Stomach smooth muscle (tissue), 2 donors: Measurements from ENCODE around the gene VSTM2L.

Experiments used
- H3K27ac ChIP-seq: one replicate; pipeline ENCODE4 v1.7.0; 2013; ENCODE audit warnings: mild to moderate bottlenecking, low read length, inconsistent platforms
- H3K27me3 ChIP-seq, 2 donors: one replicate each; pipeline ENCODE4 v1.7.0; 2013; ENCODE audit warnings: low read length in 2 of 2; ENCODE audit not compliant: insufficient read depth in 2 of 2, control insufficient read depth in 1 of 2
- H3K36me3 ChIP-seq, 2 donors: one replicate each; pipeline ENCODE4 v1.7.0; 2013; ENCODE audit warnings: low read length in 2 of 2; ENCODE audit not compliant: control insufficient read depth in 2 of 2, insufficient read depth in 2 of 2
- H3K4me1 ChIP-seq: one replicate; pipeline ENCODE4 v1.7.0; 2013; ENCODE audit warnings: low read length; ENCODE audit not compliant: control insufficient read depth, insufficient read depth
- H3K4me3 ChIP-seq, 2 donors: one replicate each; pipeline ENCODE4 v1.7.0; 2013; ENCODE audit warnings: low read length in 2 of 2
- H3K9ac ChIP-seq, 2 donors: one replicate each; pipeline ENCODE4 v1.7.0; 2013; ENCODE audit warnings: low read length in 2 of 2, mild to moderate bottlenecking in 1 of 2
- H3K9me3 ChIP-seq, 2 donors: one replicate each; pipeline ENCODE4 v1.7.0; 2013; ENCODE audit warnings: low read length in 2 of 2; ENCODE audit not compliant: control insufficient read depth in 2 of 2
- donor health status: healthy.
- donor health status: Pancreatic carcinoma.

Gene VSTM2L

DNA sequence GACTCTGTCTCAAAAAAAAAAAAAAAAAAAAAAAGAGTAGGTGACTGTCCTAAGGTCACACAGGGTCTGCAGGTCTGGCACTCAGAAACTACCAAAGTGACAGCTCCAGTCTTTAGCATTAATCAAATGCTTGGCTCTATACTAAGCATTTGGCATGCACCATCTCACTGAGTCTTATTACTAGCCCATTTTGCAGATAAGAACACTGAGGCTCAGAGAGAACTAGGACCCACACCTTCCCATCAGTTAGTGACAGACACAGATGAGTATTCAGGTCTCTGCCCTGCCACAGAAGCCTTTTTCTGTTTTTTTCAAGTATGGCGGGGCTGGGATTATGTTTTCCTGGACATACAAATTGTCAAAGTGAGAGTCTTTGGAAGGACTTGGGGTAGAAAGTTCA, 23.1 kb upstream of the VSTM2L start:
- Histone ChIP-seq H3K27ac (no peak overlapping the region), H3K4me1 (no peaks in the 10 kb centered on the region), H3K36me3 (peaks cover 0 to 7% of the 10 kb centered on the region in 2 donors), H3K4me3 (no peak overlapping the region), H3K27me3 (no peaks in the 10 kb centered on the region), H3K9ac (no peak overlapping the region), H3K9me3 (no peaks in the 10 kb centered on the region)

- H3K4me1 ChIP-seq: no peaks in the 10 kb centered on the region
- no peaks in the 10 kb centered on the region for H3K9me3 ChIP-seq
- no peak overlapping the region for H3K9ac ChIP-seq
- no peak overlapping the region for H3K27ac ChIP-seq
- no peaks in the 10 kb centered on the region for H3K27me3 ChIP-seq
- no peak overlapping the region for H3K4me3 ChIP-seq
- H3K36me3 ChIP-seq: peaks cover 0 to 3% of the 10 kb centered on the region in 2 donors
Measured at GRCh38 chr20:37880726-37881591, 22.0 kb upstream of the VSTM2L start.

GRCh38 chr20:37881601-37882343, 21.2 kb upstream of the VSTM2L start:
- H3K9me3 ChIP-seq: no peaks in the 10 kb centered on the region
- no peak overlapping the region for H3K27ac ChIP-seq
- H3K9ac ChIP-seq: no peak overlapping the region
- H3K4me1 ChIP-seq: no peaks in the 10 kb centered on the region
- no peaks in the 10 kb centered on the region for H3K27me3 ChIP-seq
- H3K36me3 ChIP-seq: no peaks in the 10 kb centered on the region
- no peak overlapping the region for H3K4me3 ChIP-seq

GRCh38 chr20:37882961-37883712, 19.8 kb upstream of the VSTM2L start:
- Histone ChIP-seq H3K27ac (no peak overlapping the region), H3K9me3 (no peaks in the 10 kb centered on the region), H3K27me3 (no peaks in the 10 kb centered on the region), H3K36me3 (no peaks in the 10 kb centered on the region), H3K4me3 (no peak overlapping the region), H3K9ac (no peak overlapping the region), H3K4me1 (no peaks in the 10 kb centered on the region)

DNA sequence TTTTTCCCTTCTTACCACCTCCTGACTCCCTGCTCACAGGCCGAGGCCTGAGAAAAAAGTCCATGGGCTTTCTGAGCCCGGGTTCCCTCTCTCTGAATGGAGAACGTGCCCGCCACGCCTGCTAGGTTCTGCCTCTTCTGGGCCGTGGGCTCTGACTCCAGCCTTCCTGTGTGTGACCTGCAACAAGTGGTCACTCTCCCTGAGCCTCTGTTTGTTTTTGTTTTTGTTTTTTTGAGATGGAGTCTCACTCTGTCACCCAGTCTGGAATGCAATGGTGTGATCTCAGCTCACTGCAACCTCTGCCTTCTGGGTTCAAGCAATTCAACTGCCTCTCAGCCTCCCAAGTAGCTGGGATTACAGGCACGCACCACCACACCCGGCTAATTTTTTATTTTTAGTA, 17.9 kb upstream of the VSTM2L start:
- H3K9me3 ChIP-seq: no peaks in the 10 kb centered on the region
- H3K27me3 ChIP-seq: no peaks in the 10 kb centered on the region
- H3K4me1 ChIP-seq: no peaks in the 10 kb centered on the region
- no peak overlapping the region for H3K4me3 ChIP-seq
- H3K27ac ChIP-seq: no peak overlapping the region
- no peak overlapping the region for H3K9ac ChIP-seq
- H3K36me3 ChIP-seq: no peaks in the 10 kb centered on the region

- no peaks in the 10 kb centered on the region for H3K9me3 ChIP-seq
- no peaks in the 10 kb centered on the region for H3K4me1 ChIP-seq
Measured at GRCh38 chr20:37885593-37886503, 17.1 kb upstream of the VSTM2L start.

DNA sequence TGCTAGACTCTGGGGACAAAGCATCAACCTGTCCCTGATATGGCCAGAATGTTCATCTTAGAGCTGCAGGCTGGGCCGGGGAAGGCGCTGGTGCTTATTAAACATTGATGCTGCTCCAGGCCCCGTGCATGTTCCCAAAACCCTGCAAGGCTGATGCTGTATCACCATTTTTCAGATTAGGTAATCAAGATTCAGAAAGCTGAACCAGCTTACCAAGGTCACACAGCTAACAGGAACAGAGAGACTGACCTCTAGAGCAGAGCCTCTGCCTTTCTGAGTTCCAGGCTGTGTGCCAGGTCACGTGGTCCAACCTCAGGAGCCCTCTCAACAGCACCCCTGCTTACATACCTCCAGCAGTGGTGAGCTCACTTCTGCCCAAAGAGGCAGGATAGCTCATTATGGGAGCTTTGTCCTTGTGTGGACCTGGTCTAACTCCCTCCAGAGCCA, 16.1 kb upstream of the VSTM2L start:
- H3K27ac ChIP-seq: no peak overlapping the region
- no peaks in the 10 kb centered on the region for H3K27me3 ChIP-seq
- no peak overlapping the region for H3K9ac ChIP-seq
- H3K4me3 ChIP-seq: no peak overlapping the region
- no peaks in the 10 kb centered on the region for H3K9me3 ChIP-seq
- no peaks in the 10 kb centered on the region for H3K4me1 ChIP-seq
- H3K36me3 ChIP-seq: no peaks in the 10 kb centered on the region

More at GRCh38 chr20:37885593-37886503, 17.1 kb upstream of the VSTM2L start:
- no peak overlapping the region for H3K9ac ChIP-seq
- H3K27me3 ChIP-seq: no peaks in the 10 kb centered on the region
- H3K36me3 ChIP-seq: no peaks in the 10 kb centered on the region
- H3K27ac ChIP-seq: no peak overlapping the region
- H3K4me3 ChIP-seq: no peak overlapping the region

GRCh38 chr20:37888641-37889040, 14.3 kb upstream of the VSTM2L start:
- no peaks in the 10 kb centered on the region for H3K9me3 ChIP-seq
- H3K27ac ChIP-seq: no peak overlapping the region
- no peak overlapping the region for H3K9ac ChIP-seq
- H3K36me3 ChIP-seq: no peaks in the 10 kb centered on the region
- H3K4me1 ChIP-seq: no peaks in the 10 kb centered on the region
- H3K4me3 ChIP-seq: no peak overlapping the region
- H3K27me3 ChIP-seq: no peaks in the 10 kb centered on the region

- H3K27me3 ChIP-seq: no peaks in the 10 kb centered on the region
- no peak overlapping the region for H3K9ac ChIP-seq
- no peaks in the 10 kb centered on the region for H3K36me3 ChIP-seq
- no peaks in the 10 kb centered on the region for H3K4me1 ChIP-seq
- H3K27ac ChIP-seq: no peak overlapping the region
- H3K4me3 ChIP-seq: no peak overlapping the region
- no peaks in the 10 kb centered on the region for H3K9me3 ChIP-seq
Measured at GRCh38 chr20:37890108-37890507, 12.8 kb upstream of the VSTM2L start.

GRCh38 chr20:37890643-37891042, 12.3 kb upstream of the VSTM2L start:
- Histone ChIP-seq H3K9ac (no peak overlapping the region), H3K27ac (no peak overlapping the region), H3K4me3 (no peak overlapping the region), H3K27me3 (no peaks in the 10 kb centered on the region), H3K4me1 (no peaks in the 10 kb centered on the region), H3K36me3 (no peaks in the 10 kb centered on the region), H3K9me3 (no peaks in the 10 kb centered on the region)
